Heart right ventricle (tissue), 16 donors: ENCODE measurements around the gene ITGA8. TPM values are rescaled to one million over a fixed set of nuclear protein-coding genes. Genes with fewer than 3 reads are reported as not detected.

ENCODE experiments used
- ATAC-seq, 8 donors: fragments of 200-7000 bp; cut with Tn5 transposase; one replicate each; pipeline ENCODE4 v1.9.1; 2020; ENCODE audit warnings: mild to moderate bottlenecking in 8 of 8, moderate library complexity in 8 of 8, moderate number of reproducible peaks in 1 of 8
- DNase-seq, 2 donors: peaks; one replicate each; pipeline ENCODE4 v3.0.0-alpha.2; 2020
- H3K27ac ChIP-seq, 10 donors: fragments of 200-600 bp; sonication (generic) in 2 of 10; one replicate each; pipeline versions ENCODE4 v1.5.0 to v1.8.0; 2020 to 2022; ENCODE audit warnings: mild to moderate bottlenecking in 3 of 10
- H3K27me3 ChIP-seq, 7 donors: fragments of 200-600 bp; one replicate each; pipeline ENCODE4 v1.8.0; 2021 to 2022; ENCODE audit warnings: mild to moderate bottlenecking in 2 of 7
- H3K36me3 ChIP-seq, 9 donors: fragments of 200-600 bp; sonication (generic) in 1 of 9; one replicate each; pipeline versions ENCODE4 v1.5.0 to v1.8.0; 2020 to 2022; ENCODE audit warnings: mild to moderate bottlenecking in 2 of 9
- H3K4me1 ChIP-seq, 9 donors: fragments of 200-600 bp; sonication (generic) in 1 of 9; one replicate each; pipeline versions ENCODE4 v1.5.0 to v1.8.0; 2020 to 2022; ENCODE audit warnings: mild to moderate bottlenecking in 4 of 9
- H3K4me3 ChIP-seq, 10 donors: fragments of 200-600 bp; sonication (generic) in 2 of 10; one replicate each; pipeline versions ENCODE4 v1.5.0 to v1.8.0; 2020 to 2022; ENCODE audit warnings: mild to moderate bottlenecking in 7 of 10, moderate library complexity in 2 of 10
- H3K9me3 ChIP-seq, 11 donors: fragments of 200-600 bp in 10 of 11; sonication (generic) in 2 of 11; one replicate each; pipeline versions ENCODE4 v1.5.0 to v1.8.0; 2013 to 2022; ENCODE audit warnings: mild to moderate bottlenecking in 2 of 11, control low read depth in 1 of 11, moderate library complexity in 1 of 11
- CTCF ChIP-seq, 9 donors: fragments of 200-600 bp; sonication (generic) in 2 of 9; IDR thresholded peaks; one replicate each; pipeline versions ENCODE4 v1.5.0 to v1.8.0; 2021 to 2022; ENCODE audit warnings: antibody characterized with exemption in 9 of 9, mild to moderate bottlenecking in 5 of 9, moderate library complexity in 1 of 9
- WGBS, 2 donors: extraction: QIAGEN DNeasy Blood & Tissue Kit; methylation state at CpG; one replicate each; pipeline ENCODE4 v1.1.7; 2013; ENCODE audit warnings: inconsistent platforms in 1 of 2; 5-methylcytosine and 5-hydroxymethylcytosine counted together
- intact Hi-C, 10 donors: fragments of 100-400 bp; cut with DNase I; formaldehyde crosslinking; loops; one replicate each; pipeline versions ENCODE4 v1.11.1 to v1.14.2; 2022
- polyA plus RNA-seq, 2 donors: library from polyadenylated mRNA; stranded (reverse); fragments of 200-250 nt; gene quantifications; one replicate each; pipeline ENCODE4 v1.2.3, GENCODE V29; 2013
- total RNA-seq, 10 donors: library from RNA; stranded (reverse); fragmentation: NEBNext Ultra II Directional in 3 of 10; extraction: Animal tissue kit (Norgen Biotek cat#: 25700) in 3 of 10; gene quantifications; one replicate each; pipeline versions ENCODE4 v1.2.1 to v1.2.4, GENCODE V29; 2021 to 2023
- donor health status: Arrhythmogenic right ventricular cardiomyopathy.
- donor health status: ischemic (EF 13 %, LVEDD 7.1; RV severe dilation, severe dysfunction).
- donor health status: healthy with polysubstance abuse.
- donor health status: DM: no; HTN: yes; CAD: no.
- donor health status: DM: no; HTN: no; CAD: no.
- donor health status: ischemic (EF 25% LVEDD 6.9; RV normal size, moderate dysfunction).
- donor health status: ischemic (EF 25% LVEDD 5.7; RV mildly dilated, moderate dysfunction).
- donor health status: healthy.
- donor health status: DM: yes; HTN: yes; CAD: no.
- donor health status: Ischemic cardiomyopathy.
- donor health status: ischemic (EF 35%, LVEDD 5.7; RV mildly dilated, moderate dysfunction).
- donor health status: nonischemic (EF 11% LVEDD 7.7; RV severe dilation, severe dysfunction).
- donor health status: DM: yes; HTN: yes; CAD: no.
- donor health status: PGD.
- donor health status: ischemic (EF 29% LVEDD 5.4; RV normal size, mild dysfunction).
- donor health status: nonischemic (EF 23%, LVEDD 6.1; RV moderate dilation, normal function).

ITGA8 gene
- total and polyA plus RNA-seq, 12 donors: 0.62 to 4.2 (median 2.1) TPM

- WGBS, 2 donors: 89 to 90% methylated on average over 4 of the region's 4 CpGs
- peaks cover 0 to 5% (median 0%) of the 10 kb centered on the region in 11 donors for H3K9me3 ChIP-seq
- H3K4me1 ChIP-seq: no peaks in the 10 kb centered on the region
- H3K4me3 ChIP-seq: no peak overlapping the region
- no peak overlapping the region for H3K27ac ChIP-seq
- ATAC-seq: no peak
- intact Hi-C loops: no loop called here
- TF ChIP-seq CTCF (IDR thresholded peaks at IDR 0.05): no peak
- no peaks in the 10 kb centered on the region for H3K36me3 ChIP-seq
- no peak for DNase-seq
- H3K27me3 ChIP-seq: no peaks in the 10 kb centered on the region
These were observed 203.3 kb downstream of the ITGA8 start for GRCh38 chr10:15516256-15517085.

- WGBS, 2 donors: 59 to 65% methylated on average over 7 of the region's 7 CpGs
- ATAC-seq (no peak), DNase-seq (no peak)
- H3K4me1 ChIP-seq: no peaks in the 10 kb centered on the region
- no peak for TF ChIP-seq CTCF (IDR thresholded peaks at IDR 0.05)
- intact Hi-C loops: no loop called here
- peaks cover 0 to 5% (median 0%) of the 10 kb centered on the region in 11 donors for H3K9me3 ChIP-seq
- no peak overlapping the region for H3K27ac ChIP-seq
- no peaks in the 10 kb centered on the region for H3K27me3 ChIP-seq
- no peak overlapping the region for H3K4me3 ChIP-seq
- H3K36me3 ChIP-seq: no peaks in the 10 kb centered on the region
These were observed 204.5 kb downstream of the ITGA8 start for GRCh38 chr10:15515202-15515601.

GRCh38 chr10:15510963-15511362 is 208.8 kb downstream of the ITGA8 start:
- no peak for TF ChIP-seq CTCF (IDR thresholded peaks at IDR 0.05)
- WGBS, 2 donors: 56 to 72% methylated on average over 3 of the region's 3 CpGs
- H3K4me1 ChIP-seq: no peaks in the 10 kb centered on the region
- H3K9me3 ChIP-seq: no peaks in the 10 kb centered on the region
- no peak overlapping the region for H3K27ac ChIP-seq
- no peaks in the 10 kb centered on the region for H3K27me3 ChIP-seq
- DNase-seq: no peak
- no peak overlapping the region for H3K4me3 ChIP-seq
- intact Hi-C loops: no loop called here
- H3K36me3 ChIP-seq: no peaks in the 10 kb centered on the region
- no peak for ATAC-seq

- no peak for DNase-seq
- no peaks in the 10 kb centered on the region for H3K36me3 ChIP-seq
- intact Hi-C loops: no loop called here
- no peaks in the 10 kb centered on the region for H3K9me3 ChIP-seq
- H3K27ac ChIP-seq: no peak overlapping the region
- no peak overlapping the region for H3K4me3 ChIP-seq
- 72 to 77% methylated on average over 5 of the region's 5 CpGs for WGBS, 2 donors
- H3K27me3 ChIP-seq: peaks cover 0 to 6% (median 0%) of the 10 kb centered on the region in 7 donors
- no peak for TF ChIP-seq CTCF (IDR thresholded peaks at IDR 0.05)
- ATAC-seq: no peak
- peaks cover 0 to 3% (median 0%) of the 10 kb centered on the region in 9 donors for H3K4me1 ChIP-seq
These were observed 214.4 kb downstream of the ITGA8 start for GRCh38 chr10:15505329-15505728.
